HG03097 (cell line): ENCODE measurements around the gene CSTF2T.
"Not testable (repeated sequence)": the region's sequence is repeated elsewhere in the genome, so short reads cannot be mapped to it uniquely, and the experiment has no call there.

Source experiments
- ATAC-seq: cut with Tn5 transposase; IDR thresholded peaks from one replicate; pipeline ENCODE4 v1.9.1; 2021; ENCODE audit not compliant: unreplicated experiment, low FRiP score

Gene CSTF2T

DNA sequence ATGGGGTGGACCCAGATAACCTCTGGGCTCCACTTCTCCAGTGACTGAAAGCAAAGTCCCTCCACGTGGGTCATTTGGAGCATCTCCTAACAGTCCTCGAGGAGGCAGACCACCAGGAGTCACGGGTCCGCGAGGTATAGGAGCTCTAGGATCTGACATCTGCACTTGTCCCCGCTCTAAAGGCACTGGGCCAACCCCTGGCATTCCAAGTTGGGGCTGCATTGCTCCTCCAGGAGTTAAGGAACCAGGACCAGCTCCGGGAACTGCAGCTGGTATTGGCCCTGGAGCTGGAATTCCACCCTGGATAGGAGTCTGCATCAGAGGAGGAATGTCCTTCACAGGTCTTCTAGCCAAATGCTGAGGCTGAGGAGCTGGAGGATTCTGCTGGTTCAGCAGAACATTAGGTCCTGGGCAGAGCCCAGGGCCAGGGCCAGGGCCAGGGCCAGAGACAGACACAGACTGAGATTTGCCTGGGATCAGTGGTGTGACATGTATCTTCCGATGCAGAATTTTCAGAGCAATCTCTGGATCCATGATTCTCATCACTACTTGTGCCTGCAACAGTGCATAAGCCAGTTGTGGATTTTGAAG is 827 bp downstream of the CSTF2T start:
- no peak for ATAC-seq

DNA sequence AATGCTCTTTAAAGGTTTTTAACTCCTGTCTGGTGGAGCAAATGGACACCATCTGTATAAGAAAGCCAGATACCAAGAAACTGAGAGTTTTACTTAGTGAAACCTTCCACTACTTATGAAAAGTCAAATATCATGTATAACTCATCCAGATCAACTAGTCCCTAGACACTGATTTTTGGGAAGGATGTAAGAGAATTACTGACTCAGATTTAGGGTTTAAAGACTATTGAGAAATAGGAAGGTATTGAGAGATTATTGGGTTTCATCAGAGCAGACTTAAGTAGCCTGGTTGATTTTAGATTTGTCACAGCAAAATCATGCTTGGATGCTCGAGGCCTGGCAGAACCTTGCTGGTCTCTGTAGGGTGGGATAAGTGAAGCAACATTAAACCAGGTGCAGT is 3.1 kb downstream of the CSTF2T start:
- no peak for ATAC-seq

DNA sequence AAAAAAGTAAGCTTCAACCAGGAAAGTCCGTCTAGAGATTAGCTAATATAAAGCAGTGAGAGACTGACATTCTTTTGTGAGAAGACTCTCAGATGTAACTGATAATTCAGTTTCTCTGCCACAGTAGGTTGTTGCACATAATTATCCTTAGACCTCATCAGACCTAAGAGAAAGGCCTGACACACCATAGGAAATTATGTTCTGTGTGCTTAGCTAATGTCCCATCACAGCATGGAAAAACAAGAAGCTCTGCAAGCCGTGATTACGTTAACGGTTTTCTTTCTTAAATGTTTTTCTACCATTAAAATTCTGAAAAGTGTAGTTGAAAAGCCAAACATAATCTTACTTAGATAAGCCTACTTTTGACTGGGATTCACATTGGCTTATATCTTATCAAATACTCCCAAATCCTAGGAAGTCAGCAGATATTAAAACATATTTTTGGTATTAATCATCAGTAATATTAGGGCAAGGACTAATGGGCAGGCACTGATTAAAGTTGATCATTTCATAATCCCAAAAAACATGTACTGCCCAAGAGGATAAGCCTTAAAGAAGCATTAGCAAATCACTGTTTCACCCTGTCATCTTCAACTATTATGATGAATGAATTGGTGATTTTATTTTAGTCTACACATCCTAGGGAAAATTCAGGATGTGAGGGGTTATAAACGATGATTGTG is 5.2 kb downstream of the CSTF2T start:
- no peak for ATAC-seq

DNA sequence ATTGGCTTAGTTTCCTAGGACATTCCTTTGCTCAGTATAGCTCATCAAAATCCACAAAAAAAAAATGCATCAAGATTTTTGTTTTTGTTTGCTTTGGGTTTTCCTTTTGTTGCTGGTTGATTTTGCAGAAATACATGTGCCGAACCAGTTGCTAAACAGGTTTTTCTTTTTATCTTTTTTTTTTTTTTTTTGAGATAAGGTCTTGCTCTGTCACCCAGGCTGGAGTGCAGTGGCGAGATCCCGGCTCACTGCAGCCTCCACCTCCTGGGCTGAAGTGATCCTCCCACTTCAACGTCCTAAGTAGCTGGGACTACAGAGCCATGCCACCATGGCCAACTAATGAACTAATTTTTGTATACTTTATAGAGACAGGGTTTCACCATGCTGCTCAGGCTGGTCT is 8.3 kb downstream of the CSTF2T start:
- ATAC-seq = no peak

DNA sequence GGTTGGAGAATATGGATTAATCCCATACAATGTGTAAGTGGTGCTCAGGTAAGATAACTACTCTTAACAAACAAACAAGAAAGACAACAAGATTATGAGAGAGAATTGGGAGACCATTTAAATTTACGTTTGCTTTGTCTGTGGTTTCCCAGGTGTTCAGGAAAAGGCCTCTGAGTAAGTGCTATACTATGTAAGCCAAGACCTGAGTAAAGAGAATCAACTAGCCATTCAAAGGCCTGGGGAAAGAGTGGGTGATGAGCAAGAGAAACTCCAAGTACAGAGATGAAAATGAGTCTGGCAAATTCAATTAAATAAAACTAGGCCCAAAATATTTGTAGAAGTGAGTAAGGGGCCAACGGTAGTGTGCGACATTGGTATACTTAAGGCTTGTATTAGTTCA is 9.9 kb downstream of the CSTF2T start:
- ATAC-seq = no peak

DNA sequence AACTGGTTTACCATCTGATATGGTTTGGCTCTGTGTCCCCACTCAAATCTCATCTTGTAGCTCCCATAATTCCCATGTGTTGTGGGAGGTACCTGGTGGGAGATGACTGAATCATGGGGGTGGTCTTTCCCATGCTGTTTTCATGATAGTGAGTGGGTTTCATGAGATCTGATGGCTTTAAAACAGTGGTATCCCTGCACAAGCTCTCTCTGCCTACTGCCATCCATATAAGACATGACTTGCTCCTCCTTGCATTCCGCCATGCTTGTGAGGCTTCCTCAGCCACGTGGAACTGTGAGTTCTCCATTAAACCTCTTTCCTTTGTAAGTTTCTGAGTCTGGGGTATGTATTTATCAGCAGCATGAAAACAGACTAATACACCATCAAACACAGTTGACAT is 10.6 kb downstream of the CSTF2T start:
- not testable (repeated sequence) for ATAC-seq

DNA sequence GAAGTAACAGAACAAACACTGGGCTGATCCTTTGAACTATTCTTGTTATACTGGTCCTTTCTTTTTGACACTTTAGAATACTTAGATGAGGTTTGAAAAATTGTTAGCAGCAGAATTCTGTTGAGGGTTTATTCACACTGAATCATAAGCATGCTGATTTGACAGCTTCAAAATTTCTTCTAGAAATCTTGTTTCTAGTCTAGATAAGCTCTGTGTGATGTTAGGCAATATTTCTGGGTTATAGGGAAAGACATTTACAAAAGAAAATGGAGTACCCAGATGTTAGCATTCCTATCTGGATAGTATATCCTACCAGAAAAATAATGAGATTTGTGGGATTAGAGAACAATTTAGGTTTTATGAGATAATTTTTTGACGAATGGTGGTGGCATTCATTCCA is 12.1 kb downstream of the CSTF2T start:
- ATAC-seq = no peak

DNA sequence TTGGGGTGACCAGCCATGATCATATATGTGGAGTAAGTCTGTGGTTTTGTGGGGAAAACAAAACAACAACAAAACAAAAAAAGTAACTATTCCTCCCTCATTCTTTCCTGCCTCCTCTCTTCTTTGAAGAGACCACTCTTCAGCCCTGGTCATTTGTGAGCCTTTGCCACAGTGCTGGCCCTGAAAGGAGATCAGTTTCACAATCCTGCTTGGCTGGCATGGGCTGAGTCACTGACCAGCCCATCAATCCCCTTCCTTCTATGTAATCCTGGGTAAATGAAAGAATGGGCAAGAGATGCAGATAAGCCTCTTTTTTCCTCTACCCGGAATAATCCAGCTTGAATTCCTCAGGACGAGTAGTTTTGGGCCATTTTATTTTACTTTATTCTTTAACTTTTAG is 13.6 kb downstream of the CSTF2T start:
- ATAC-seq = no peak

DNA sequence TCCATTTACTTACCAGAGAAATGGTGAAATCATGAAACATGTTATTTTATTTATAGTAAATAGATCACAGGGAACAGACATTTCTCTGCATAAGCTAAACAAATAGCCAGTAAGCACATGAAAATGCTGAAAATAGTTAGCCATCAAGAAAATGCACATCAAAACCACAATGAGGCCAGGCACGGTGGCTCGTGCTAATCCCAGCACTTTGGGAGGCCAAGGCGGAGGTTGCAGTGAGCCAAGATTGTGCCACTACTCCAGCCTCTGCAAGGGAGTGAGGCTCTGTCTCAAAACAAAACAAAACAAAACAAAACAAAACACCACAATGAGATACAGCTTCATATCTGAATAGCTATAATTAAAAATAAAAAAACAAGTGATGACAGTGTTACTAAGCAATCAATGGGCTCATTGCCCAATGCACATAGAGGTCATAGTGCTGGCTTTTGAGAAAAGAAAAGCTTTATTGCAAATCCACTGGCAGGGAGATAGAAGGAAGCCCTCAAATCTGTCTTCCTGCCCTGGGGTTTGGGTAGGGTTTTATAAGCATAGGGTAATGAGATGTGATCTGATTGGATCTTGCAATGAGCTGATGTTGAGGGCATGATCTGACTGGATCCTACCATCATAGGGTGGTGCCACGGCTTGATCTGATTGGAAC is 16.2 kb downstream of the CSTF2T start:
- no peak for ATAC-seq

DNA sequence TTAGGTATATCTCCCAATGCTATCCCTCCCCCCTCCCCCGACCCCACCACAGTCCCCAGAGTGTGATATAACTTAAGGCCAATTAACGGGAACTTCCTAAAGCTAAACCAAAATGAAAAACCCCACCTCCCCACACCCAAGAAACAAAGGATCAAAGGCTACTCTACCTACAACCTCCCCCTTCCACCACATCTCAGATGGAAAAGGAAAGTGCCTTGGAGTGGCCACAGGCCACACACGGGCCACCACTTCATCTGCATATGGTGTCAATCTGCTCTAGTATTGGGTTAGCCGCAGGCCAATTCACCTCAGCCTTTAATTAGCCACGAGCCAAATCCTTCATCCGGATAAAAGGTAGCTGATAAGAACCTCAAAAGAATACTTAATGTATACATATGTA is 19.6 kb downstream of the CSTF2T start:
- no peak for ATAC-seq

DNA sequence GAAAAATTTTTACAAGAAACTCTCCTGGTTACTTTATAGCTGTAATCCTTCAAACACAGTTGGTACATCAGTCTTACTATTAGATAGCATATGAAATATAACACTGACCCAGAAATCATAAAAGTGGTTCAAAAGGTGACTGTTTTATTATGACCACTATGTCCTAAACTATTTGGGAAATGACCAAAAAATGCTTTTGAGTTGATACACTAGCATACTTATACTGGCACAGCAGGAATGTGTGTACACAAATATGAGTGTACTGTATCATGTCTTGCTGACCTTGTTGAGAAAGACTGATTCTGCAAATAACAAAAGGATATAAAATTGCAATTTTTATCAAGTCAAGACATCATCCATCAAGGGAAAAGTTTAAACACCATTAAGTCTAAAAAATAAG is 24.3 kb downstream of the CSTF2T start:
- no peak for ATAC-seq

DNA sequence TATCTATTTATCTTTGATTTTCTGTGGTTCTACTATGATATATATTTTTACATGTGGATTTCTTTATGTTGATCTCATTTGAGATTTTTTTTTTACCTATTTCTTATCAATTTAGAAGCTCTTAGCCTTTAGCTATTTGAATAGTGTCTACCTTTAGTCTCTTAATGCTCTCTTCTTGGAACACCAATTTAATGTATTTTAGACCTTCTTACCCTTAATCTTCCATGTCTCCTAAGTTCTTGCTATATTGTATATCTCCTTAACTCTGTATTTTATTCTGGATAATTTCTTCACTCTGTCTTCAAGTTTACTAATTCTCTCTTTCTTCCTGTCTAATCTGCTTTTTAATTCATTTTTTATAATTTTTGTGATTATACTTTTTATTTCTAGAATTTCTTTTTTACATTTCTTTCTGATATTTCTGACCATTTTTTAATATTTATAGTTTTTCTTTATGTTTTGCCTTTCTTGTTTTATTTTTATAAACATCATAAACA is 27.3 kb downstream of the CSTF2T start:
- ATAC-seq = no peak

DNA sequence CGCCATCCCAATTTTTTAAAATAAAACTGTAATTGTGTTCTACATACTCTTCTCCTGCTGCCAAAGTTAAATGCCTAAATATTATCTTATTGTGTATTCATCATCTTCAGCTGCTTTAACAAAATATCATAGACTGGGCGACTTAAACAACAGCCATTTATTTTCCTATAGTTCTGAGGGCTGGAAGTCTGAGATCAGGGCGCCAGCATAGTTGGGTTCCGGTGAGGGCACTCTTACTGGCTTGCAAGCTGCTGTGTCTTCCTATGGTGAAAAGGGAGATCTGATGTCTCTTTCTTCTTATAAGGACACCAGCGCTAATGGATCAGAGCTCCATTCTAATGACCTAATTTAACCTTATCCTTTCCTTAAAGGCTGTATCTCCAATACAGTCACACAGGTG is 30.4 kb downstream of the CSTF2T start:
- no peak for ATAC-seq

DNA sequence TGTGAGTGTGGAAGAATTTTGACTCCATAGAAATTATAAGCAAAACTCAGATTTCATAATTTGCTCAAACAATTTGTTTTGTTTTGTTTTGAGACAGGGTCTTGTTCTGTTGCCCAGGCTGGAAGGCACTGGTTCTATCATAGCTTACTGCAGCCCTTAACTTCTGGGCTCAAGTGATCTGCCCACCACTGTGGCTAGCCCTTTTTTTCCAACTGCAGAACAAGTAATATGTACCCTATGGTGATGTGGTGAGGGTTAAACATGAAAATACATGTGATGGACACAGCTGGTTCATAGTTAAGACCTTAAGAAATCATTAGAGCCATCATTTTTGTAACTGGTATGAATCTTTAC is 31.1 kb downstream of the CSTF2T start:
- no peak for ATAC-seq

DNA sequence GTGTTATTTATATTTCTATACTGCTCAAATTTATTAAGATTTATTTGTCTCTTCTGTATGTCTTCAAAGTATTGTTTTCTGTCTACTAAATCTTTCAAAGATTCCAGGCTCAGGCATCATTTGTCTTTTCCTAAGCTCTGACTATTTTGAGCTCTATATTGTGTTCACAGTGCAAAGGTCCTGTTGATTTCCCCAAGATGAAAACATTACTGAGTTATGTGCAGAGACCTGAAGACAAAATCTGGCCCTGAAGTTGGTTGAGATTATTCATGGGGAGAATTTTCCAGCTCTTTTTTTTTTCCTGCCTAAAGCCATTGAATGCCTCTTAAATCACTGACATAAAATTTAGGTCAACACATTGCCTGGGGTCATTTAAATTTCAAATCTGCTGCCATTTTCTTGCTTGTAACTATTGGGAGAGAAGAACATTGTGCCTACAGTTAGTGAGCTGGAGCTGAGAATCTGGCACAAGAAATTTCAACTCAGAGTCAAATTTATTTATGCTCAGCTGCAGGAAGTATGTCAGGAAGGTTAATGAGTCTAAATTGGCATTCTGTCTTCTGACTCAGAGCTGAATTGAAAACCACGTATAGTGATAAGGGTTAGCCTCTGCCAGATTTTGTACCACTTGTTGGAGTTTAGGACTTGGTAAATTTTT is 31.6 kb downstream of the CSTF2T start:
- no peak for ATAC-seq

DNA sequence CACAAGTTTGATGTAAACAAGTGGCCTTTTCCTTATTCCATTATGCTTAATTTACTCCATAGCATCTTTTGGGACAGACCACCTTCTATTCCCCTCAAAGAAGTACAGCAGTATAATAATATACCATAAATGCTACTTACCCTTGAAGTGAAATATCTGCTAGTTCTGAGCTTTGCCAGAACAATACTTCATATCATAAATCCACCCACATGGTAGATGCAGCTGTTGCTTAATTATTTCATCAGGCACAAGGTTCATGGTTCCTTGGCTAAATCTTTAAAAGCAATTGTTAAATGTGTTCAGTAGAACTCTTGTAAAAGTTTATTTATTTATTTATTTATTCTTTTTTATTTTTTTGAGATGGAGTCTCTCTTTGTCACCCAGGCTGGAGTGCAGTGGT is 32.9 kb downstream of the CSTF2T start:
- no peak for ATAC-seq

DNA sequence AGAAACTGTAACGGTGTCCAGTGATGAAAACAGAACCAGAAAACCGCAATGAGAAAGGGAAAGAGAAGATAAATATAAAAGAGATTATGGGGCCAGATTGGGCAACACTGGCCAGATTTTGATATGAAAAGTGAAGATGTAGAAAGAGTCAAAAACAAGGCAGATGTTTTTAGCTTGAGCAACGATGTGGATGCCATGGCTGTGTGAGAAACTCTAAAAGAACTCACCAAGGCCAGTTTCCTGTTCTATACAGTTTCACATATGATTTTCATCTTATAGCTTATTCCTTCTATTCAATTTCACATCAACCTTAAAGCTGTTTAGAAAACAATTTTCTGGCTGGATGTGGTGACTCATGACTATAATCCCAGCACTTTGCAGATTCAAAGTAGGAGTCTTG is 36.3 kb downstream of the CSTF2T start:
- ATAC-seq = no peak

DNA sequence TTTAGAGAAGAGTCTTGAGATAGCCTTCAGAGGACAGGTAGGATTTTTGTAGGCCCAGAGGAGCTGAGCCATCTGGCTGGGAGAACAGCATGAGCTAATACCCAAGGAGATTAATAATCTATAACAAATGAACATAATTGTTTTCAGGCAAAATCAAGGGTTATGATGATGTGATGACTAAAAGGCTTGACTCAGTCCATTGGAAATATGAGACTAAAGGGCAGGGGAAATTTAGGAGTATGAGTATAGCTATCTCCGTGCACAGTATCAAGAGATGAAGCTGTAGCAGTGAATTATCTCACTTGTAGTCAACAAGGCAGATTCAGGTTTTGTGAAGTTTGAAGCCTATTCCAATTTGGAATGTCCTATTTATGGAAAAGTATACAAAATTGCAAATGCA is 40.1 kb downstream of the CSTF2T start:
- ATAC-seq = no peak

DNA sequence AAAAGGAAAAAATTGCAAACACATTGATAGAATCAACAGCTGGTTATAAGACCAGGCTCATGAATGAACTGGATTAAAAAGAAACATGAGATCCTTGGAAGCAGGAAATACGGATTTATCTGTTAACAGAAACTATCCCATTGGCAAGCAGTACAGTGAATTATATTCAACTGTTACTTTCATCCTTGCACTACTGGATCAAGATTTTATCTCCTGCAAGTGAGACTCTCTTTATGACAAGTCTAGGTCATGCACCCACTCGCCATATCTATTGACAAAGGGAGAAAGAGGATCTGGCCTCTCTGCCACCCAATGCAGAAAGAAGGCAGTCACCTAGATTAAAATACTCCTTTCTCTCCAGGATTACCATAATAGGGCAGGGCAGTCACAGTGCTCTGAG is 41.4 kb downstream of the CSTF2T start:
- ATAC-seq = no peak

DNA sequence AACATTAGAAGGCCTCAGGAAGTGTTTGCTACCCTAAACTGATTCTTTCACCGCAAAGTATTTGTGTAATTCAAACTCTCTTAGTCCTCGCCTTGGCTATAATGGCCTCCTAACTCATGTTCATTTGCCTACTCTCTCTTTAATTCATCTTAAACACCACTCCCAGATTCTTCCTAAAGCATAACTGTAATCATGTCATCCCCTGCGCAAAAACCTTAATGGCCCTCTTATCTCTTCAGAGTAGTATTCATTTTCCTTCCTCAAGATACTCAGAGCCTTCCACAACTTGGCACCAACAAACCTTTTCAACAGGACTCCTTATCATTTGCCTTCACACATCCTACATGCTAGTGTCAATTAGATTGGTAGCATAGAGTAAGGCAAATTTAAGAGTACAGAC is 42.9 kb downstream of the CSTF2T start:
- ATAC-seq = no peak

DNA sequence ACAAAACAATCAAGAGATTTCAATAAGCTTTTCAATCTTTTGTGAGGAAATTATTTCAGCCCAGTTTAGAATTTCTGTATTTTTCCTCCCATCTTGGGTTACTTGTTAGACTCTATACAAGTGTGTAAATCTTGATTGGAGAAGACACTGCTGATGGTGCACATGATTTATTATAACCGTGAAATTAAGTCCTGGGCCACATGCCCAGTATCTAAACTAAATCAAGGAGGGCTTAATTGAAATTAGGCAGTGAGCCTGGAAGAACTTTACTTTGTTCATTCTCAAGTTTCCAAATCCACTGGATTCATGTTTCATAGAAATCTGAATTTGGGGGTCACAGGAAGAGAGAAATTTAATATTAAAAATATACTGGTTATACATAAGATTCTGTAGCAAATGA is 44.5 kb downstream of the CSTF2T start:
- no peak for ATAC-seq

DNA sequence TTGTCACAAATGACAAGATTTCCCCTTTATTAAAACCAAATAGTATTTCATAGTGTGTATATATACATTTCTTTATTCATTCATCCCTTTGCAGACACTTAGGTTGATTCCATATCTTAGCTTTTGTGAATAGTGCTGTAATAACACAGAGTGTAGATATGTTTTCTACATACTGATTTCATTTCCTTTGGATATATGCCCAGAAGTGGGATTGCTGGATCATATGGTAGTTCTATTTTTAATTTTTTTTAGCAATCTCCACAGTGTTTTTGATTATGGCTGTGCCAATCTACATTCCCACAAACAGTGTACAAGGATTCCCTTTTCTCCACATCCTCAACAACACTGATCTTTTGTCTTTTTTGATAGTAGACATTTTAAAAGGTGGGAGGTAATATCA is 46.4 kb downstream of the CSTF2T start:
- no peak for ATAC-seq
